ENCODE measurements around the gene SLC38A1.

DNA sequence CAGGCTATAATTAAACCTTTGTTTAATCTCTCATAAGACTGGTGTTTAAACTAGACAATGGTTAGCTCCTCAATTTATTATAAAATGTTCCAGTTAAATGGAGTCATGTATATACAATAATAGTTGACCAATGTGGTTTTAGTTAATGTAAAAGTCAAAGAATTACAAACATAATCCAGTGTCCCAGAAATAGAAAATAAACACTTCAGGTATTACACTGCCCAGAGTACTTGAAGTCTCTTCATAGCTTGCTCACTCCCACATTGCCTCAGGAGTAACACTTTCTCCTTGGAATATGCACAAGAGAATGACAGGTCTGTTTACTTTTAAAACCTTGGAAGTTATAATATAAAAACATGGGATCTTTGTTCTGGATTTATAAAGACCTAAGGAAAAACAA, 60.5 kb downstream of the SLC38A1 start:
- TF ChIP-seq POLR2AphosphoS5 (IDR thresholded peaks at IDR 0.05; ENCODE audit: low read depth, low read length) = no peak
- no peak for TF ChIP-seq SIN3A (IDR thresholded peaks at IDR 0.05; ENCODE audit: borderline replicate concordance, insufficient read depth, low read length)
- TF ChIP-seq TAF1 (IDR thresholded peaks at IDR 0.05; ENCODE audit: borderline replicate concordance, insufficient read depth, low read length) = no peak
